ENCODE data around the gene MID1IP1.

The MID1IP1 gene, protein sequence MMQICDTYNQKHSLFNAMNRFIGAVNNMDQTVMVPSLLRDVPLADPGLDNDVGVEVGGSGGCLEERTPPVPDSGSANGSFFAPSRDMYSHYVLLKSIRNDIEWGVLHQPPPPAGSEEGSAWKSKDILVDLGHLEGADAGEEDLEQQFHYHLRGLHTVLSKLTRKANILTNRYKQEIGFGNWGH

DNA sequence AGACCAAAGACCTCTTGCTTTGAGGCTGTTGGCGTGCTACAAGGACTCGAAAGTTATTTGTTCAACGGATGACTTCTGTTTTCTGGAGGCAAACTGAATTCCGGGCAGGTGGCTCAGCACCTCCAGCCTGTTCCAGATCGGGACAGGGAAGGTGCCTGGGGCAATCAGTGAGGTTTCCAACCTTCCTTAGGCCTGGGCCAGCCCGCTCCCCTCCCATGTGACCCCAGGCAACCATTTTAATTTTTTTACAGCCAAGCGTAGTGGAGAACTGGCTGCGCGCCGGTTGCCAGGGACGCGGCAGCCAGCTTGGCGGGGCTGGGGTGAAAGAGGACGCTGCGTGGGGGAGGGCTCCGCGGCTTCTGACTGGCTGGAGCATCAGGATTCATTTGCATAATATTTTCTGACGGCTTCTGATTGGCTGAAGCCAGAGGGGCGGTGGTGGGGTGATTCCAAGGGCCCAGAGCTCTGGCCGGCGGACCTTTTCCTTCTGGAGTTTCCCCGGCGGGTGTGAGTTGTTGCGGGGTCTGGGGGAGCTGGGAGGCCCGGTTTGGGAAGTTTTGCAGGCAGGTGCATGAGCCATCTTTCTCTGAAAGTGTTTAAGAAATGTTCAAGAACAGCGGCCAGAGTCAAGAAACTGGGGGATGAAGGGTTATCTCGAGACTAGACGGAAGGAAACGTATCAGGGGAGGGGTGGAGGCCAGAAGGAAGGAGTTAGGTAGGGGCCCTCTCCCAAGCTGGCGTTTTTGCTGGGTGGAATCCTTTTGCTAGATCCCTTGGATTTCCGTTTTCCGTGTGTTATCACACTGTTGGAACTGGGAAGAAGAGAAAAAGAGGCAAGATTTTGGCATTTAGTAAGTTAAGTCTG lies at the start of gene MID1IP1:
MID1IP1 (plus strand) TSS at position 479 of the 865 bp plus-strand sequence. CDS start 3,488 bp downstream, outside the sequence.
- in situ Hi-C loops (cut with HindIII; ENCODE audit: low pct_unique_long_range_greater_than_20kb, low sequenced_read_pairs) = no loop called here
- TF ChIP-seq JUND (IDR thresholded peaks at IDR 0.05; ENCODE audit: low read depth) = no peak
- DNase-seq (ENCODE audit: low read depth in 1 of 2, low spot score in 1 of 2) = peak; percentile 90 to 96

DNA sequence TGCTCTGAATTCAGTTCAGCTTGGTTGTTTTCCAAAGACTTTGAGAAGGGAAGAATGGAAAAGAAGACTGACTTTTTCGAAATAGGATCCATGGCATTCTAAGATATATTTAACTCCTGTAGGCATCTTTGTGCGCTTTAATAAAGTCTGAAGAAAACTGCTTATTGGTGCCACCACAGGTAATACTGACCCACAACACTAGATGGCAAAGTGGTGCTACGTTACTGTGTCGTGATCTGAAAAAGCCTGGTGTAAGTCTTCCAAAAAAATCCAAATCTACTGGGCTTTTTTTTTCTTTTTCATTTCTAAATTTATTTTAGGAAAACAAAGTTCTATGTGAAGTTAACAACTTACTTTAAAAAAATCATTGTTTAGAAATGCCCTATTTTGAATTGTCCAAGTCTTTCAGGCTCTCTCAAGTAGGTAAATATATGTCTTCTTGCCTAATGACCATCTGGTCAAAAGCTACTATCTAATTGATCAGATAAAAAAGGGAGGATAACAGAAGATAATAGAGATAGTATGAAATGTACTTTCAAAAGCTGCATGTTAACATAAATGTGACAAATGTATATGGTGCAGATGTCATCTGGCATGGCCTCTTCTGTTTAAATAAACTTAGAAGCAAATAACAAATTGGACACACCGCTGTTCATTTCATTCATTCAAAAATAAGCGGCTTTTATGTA lies 47.0 kb upstream of the MID1IP1 start:
- peak in 1 of 2 experiments; percentile 64 for DNase-seq (ENCODE audit: low read depth in 1 of 2, low spot score in 1 of 2)
- in situ Hi-C loops (cut with HindIII; ENCODE audit: low pct_unique_long_range_greater_than_20kb, low sequenced_read_pairs) = no loop called here
- TF ChIP-seq JUND (IDR thresholded peaks at IDR 0.05; ENCODE audit: low read depth) = no peak

DNA sequence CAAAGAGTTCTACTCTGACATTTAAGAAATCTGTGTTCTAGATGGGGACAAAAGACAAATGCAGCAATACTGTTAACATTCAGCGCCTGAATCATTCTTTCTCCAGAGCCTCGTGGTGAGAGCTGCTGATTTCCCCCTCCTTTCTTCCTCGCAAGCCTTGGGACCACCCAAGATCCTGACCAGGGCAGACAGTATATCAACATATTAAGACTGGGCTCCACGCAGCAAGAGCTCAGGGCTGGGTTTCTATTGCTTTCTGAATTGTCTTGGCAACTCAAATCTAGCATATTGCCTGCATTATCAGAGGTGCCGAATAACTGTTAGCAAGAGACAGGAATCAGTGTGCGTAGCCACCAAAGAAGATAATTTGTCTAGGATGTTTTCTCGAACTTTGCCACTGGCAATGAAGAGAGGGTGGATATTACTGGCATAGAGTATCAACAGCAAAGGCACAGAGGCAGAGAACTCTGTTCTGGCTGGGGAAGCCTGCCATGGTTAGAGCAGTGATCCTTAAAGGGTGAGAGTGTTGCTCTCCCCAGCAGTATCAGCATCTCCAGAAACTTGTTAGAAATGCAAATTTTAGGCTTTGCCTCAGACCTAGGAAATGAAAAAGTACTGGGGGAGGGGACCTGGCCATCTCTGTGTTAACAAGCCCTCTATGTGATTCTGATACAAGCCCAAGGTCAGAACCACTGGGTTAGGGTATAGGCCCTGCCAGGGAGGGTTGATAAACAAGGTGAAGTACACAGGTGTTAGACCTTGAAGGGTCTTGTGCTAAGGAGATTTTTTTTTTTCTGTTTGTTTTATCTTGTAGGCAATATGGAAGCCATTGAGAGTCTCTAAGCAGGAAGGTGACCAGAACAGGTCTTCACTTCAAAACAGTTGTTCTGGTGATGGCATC lies 46.2 kb upstream of the MID1IP1 start:
- in situ Hi-C loops (cut with HindIII; ENCODE audit: low pct_unique_long_range_greater_than_20kb, low sequenced_read_pairs) = no loop called here
- no peak for TF ChIP-seq JUND (IDR thresholded peaks at IDR 0.05; ENCODE audit: low read depth)
- DNase-seq (ENCODE audit: low read depth in 1 of 2, low spot score in 1 of 2) = no peak

DNA sequence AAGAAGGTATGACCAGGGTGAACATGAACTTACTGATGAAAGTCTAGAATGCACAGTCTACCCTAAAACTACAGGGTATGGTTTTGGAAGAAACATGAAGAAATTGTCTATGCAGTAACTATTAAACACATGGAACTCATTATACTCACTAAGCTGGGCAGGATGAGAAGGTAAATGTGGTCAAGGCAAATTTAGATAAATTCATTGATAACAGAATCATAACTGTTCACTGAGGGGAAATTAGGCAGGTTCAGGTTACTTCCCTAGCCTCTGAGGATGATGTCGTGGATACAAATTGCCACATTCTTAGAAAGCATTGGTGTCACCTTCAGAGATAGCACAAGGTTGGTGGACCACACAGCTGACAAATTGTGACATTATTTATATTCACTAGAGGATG lies 40.4 kb upstream of the MID1IP1 start:
- no peak for TF ChIP-seq JUND (IDR thresholded peaks at IDR 0.05; ENCODE audit: low read depth)
- in situ Hi-C loops (cut with HindIII; ENCODE audit: low pct_unique_long_range_greater_than_20kb, low sequenced_read_pairs) = no loop called here
- no peak for DNase-seq (ENCODE audit: low read depth in 1 of 2, low spot score in 1 of 2)

DNA sequence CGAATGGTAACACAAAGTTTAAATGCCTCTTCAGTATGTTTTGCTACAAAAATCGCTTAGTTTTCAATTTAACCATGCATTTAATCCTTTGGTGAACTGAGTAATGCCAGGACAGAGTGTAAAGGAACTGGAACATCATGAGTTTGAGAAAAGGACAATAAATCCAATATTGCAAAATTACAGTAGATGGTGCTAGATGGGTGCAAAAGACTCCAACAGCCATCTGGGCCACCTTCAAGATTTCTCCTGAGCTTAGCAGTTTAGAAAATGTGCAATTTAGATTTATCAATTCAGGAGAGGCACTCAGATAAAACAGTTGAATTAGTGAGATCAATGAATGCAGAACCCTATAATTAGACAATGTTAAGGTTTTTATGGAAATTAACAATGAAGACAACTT lies 33.2 kb upstream of the MID1IP1 start:
- DNase-seq (ENCODE audit: low read depth in 1 of 2, low spot score in 1 of 2) = peak; percentile 15 to 45
- in situ Hi-C loops (cut with HindIII; ENCODE audit: low pct_unique_long_range_greater_than_20kb, low sequenced_read_pairs) = no loop called here
- TF ChIP-seq JUND (IDR thresholded peaks at IDR 0.05; ENCODE audit: low read depth) = no peak

DNA sequence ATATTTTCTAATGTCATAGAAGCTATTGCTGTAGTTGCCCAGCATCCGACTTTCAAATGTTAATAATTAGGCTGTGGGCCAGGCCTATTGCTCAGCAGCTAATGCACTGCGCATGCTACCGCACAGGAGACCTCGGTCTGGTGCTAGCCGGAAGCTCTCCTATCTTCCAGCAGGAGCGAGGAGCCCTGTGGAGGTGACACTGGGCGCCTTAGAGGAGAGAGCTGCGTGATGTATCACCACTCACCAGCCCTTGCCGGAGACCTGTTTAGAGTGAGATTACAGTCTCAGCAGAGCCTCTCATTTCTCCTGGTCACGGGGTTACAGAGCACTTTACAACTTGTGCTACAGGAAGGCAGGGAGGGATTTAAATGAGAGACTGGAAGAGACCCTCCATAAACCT lies 31.1 kb upstream of the MID1IP1 start:
- in situ Hi-C loops (cut with HindIII; ENCODE audit: low pct_unique_long_range_greater_than_20kb, low sequenced_read_pairs) = no loop called here
- no peak for TF ChIP-seq JUND (IDR thresholded peaks at IDR 0.05; ENCODE audit: low read depth)
- DNase-seq (ENCODE audit: low read depth in 1 of 2, low spot score in 1 of 2) = no peak

DNA sequence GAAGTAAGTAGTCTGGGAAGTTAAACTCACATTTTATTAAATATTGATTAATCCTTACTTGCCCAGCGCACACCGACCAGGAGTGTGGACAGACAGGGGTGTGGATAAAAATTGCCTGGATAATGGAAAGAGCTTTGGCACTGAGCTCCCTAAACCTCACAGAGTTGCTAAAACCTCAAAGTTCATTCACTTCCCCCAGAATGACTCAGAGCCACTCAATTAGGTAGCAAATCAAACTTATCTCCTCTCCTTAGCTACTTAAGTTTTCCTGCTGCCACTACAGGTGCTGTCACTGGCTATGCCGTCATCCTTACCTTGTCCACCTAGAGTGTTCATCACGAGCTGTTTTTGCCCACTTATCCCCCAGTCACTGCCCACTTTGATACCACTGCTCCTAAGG lies 27.0 kb upstream of the MID1IP1 start:
- in situ Hi-C loops (cut with HindIII; ENCODE audit: low pct_unique_long_range_greater_than_20kb, low sequenced_read_pairs) = no loop called here
- no peak for TF ChIP-seq JUND (IDR thresholded peaks at IDR 0.05; ENCODE audit: low read depth)
- DNase-seq (ENCODE audit: low read depth in 1 of 2, low spot score in 1 of 2) = no peak

DNA sequence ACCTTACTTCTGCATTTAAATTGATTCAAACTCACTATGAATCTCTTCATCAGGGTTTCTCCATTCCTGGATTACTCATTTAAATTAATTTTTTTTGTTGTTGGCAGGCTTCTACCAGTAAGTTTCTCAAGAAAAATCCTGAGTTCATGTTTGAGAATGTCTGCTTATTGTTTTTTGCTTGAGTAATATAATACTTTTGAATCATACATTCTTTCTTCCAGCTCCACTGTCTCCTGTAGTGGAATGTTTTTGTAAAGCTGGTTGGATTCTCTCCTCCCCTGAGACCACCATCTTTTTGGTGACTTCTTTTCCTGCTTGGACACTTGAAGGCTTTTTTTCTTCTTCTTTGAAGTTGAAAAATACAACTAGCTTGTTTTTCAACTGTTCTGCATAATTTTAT lies 4.3 kb upstream of the MID1IP1 start:
- in situ Hi-C loops (cut with HindIII; ENCODE audit: low pct_unique_long_range_greater_than_20kb, low sequenced_read_pairs) = no loop called here
- DNase-seq (ENCODE audit: low read depth in 1 of 2, low spot score in 1 of 2) = no peak
- no peak for TF ChIP-seq JUND (IDR thresholded peaks at IDR 0.05; ENCODE audit: low read depth)

DNA sequence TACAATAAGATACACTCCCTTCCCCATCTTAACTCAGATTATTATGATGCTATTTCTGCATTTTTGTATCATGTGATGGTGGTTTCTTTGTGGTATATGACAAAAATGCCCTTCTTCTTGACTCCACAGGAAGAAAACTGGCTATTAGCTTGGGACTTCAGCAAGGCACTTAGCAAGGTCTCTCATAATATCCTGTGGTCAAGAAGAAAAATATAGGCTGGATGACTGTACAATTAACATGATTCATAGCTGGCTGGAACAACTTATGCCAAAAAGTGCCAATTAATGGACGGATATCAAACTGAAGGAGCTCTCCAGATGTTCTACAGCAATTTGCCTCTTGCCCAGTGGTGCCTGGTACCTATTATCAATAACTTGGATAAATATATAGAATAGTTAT lies 2.3 kb upstream of the MID1IP1 start:
- DNase-seq (ENCODE audit: low read depth in 1 of 2, low spot score in 1 of 2) = no peak
- no peak for TF ChIP-seq JUND (IDR thresholded peaks at IDR 0.05; ENCODE audit: low read depth)
- in situ Hi-C loops (cut with HindIII; ENCODE audit: low pct_unique_long_range_greater_than_20kb, low sequenced_read_pairs) = no loop called here

DNA sequence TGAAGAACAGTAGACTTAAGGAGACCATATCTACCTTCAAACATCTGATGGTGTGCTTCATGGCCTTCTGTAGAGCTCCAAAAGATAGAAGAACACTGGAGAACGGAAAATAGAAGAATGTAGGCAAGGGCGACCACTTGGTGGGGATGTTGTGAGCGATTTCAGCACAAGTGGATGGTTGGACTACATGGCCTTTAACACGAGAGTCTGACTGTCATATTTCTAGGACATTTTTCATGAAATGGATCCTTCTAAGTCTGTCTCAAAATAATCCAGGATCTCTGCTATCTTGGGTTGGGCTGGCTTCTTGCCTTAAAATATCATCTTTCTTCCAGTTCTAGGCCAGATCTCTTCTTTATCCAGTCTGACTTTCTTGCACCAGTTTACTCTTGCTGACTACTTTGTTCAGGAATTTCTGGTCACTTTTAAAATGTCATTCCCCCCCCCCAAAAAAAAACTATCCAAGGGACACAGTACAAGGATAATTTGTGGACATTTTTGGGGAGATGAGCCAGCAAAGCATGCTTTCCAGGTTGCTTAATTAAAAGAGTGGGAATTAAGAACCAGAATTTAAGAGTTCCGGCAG lies 1.2 kb upstream of the MID1IP1 start:
- in situ Hi-C loops (cut with HindIII; ENCODE audit: low pct_unique_long_range_greater_than_20kb, low sequenced_read_pairs) = no loop called here
- TF ChIP-seq JUND (IDR thresholded peaks at IDR 0.05; ENCODE audit: low read depth) = no peak
- peak in 1 of 2 experiments; percentile 42 for DNase-seq (ENCODE audit: low read depth in 1 of 2, low spot score in 1 of 2)

DNA sequence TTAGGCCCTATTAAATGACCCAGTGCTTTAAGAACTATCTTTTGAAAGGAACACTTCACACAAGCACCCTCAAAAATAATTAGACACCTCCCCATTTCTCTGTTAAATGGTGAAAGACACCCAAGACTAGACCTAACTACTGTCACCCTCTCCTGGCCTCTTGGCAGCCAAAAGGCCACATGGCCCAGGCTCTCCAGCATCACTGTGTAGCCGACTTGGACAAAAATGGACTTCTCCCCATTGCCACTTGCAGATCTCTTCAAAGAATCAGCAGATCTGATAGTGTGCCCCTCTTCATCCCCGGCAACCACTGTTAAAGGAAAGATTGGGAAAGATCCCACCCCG lies 2.0 kb downstream of the MID1IP1 start:
- no peak for TF ChIP-seq JUND (IDR thresholded peaks at IDR 0.05; ENCODE audit: low read depth)
- no peak for DNase-seq (ENCODE audit: low read depth in 1 of 2, low spot score in 1 of 2)
- in situ Hi-C loops (cut with HindIII; ENCODE audit: low pct_unique_long_range_greater_than_20kb, low sequenced_read_pairs) = no loop called here
